Karpas-422 (cell line): ENCODE measurements around the gene SPDEF. TPM values are rescaled to one million over a fixed set of nuclear protein-coding genes. Genes with fewer than 3 reads are reported as not detected.

ENCODE experiments used
- DNase-seq: peaks from one replicate; pipeline ENCODE4 v3.0.0-alpha.2; 2015
- H2AFZ ChIP-seq: fragments of 200-600 bp; sonication (generic); 2 replicates; pipeline ENCODE4 v1.6.1; 2014; ENCODE audit warnings: antibody characterized with exemption, low read length, mixed read lengths
- H3K27ac ChIP-seq: fragments of 200-600 bp; sonication (generic); 2 replicates; pipeline ENCODE4 v1.5.1; 2014; ENCODE audit warnings: mild to moderate bottlenecking, low read length, moderate library complexity
- H3K27me3 ChIP-seq: fragments of 200-600 bp; sonication (generic); 2 replicates; pipeline ENCODE4 v1.6.1; 2014; ENCODE audit warnings: low read length, mixed read lengths
- H3K36me3 ChIP-seq: fragments of 200-600 bp; sonication (generic); 2 replicates; pipeline ENCODE4 v1.6.1; 2014; ENCODE audit warnings: low read length, mixed read lengths; ENCODE audit not compliant: insufficient read depth
- H3K4me1 ChIP-seq: fragments of 200-600 bp; sonication (generic); 2 replicates; pipeline ENCODE4 v1.6.1; 2014; ENCODE audit warnings: mild to moderate bottlenecking, low read length, mixed read lengths
- H3K4me2 ChIP-seq: fragments of 200-600 bp; sonication (generic); 2 replicates; pipeline ENCODE4 v1.6.1; 2014; ENCODE audit warnings: low read length, low read depth, mild to moderate bottlenecking; ENCODE audit not compliant: poor library complexity, severe bottlenecking
- H3K4me3 ChIP-seq: fragments of 200-600 bp; sonication (generic); 2 replicates; pipeline ENCODE4 v1.5.1; 2014; ENCODE audit warnings: mild to moderate bottlenecking, antibody characterized with exemption, low read length, mixed read lengths
- H3K79me2 ChIP-seq: fragments of 200-600 bp; sonication (generic); 2 replicates; pipeline ENCODE4 v1.6.1; 2014; ENCODE audit warnings: mild to moderate bottlenecking, low read length, mixed read lengths
- H3K9ac ChIP-seq: fragments of 200-600 bp; sonication (generic); 2 replicates; pipeline ENCODE4 v1.6.0; 2014; ENCODE audit warnings: low read length
- H3K9me2 ChIP-seq: fragments of 200-600 bp; sonication (generic), shearing (Covaris generic); replicated peaks from 2 replicates; pipeline ENCODE4 v1.6.0; 2014; ENCODE audit warnings: mild to moderate bottlenecking, low read length, moderate library complexity; ENCODE audit not compliant: insufficient read depth
- H3K9me3 ChIP-seq: fragments of 300-700, 200-600 bp; sonication (generic); 2 replicates; pipeline ENCODE4 v1.6.1; 2014; ENCODE audit warnings: low read length, mixed read lengths
- H4K20me1 ChIP-seq: fragments of 200-600 bp; sonication (generic); 2 replicates; pipeline ENCODE4 v1.6.1; 2014; ENCODE audit warnings: mild to moderate bottlenecking, antibody characterized with exemption, low read length, low read depth; ENCODE audit not compliant: insufficient read depth
- total RNA-seq: library from RNA; depleted of rRNA; stranded (reverse); fragments of >200 nt; shearing (Covaris generic); gene quantifications from 2 replicates; pipeline ENCODE4 v1.2.3, GENCODE V29; 2014; ENCODE audit warnings: low replicate concordance

SPDEF gene
- total RNA-seq, 1 experiment from 2014 or later = not detected

DNA sequence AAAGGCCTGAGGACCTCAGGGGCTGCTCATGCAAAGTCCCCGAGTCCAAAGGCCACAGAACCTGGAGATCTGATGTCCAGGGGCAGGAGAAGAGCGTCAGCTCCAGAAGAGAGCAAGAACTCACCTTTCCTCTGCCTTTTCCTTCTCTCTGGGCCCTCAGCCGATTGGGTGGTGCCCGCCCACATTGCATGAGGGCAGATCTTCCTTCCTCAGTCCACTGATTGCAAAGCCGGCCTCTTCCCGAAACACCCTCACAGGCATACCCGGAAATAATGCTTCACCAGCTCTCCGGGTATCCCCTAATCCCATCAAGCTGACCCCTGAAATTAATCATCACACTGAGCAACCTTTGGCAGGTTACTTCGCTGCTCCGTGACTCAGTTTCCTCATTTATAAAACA, 33.4 kb downstream of the SPDEF start:
- no peak overlapping the region for H2AFZ ChIP-seq
- H3K27me3 ChIP-seq = no peaks in the 10 kb centered on the region
- no peaks in the 10 kb centered on the region for H3K36me3 ChIP-seq
- no peak overlapping the region for H3K4me2 ChIP-seq
- no peaks in the 10 kb centered on the region for H3K79me2 ChIP-seq
- no peak overlapping the region for H3K9ac ChIP-seq
- DNase-seq = no peak
- peaks cover 11% of the 10 kb centered on the region for H3K4me1 ChIP-seq
- H3K4me3 ChIP-seq = no peak overlapping the region
- H4K20me1 ChIP-seq = no peaks in the 10 kb centered on the region
- H3K9me3 ChIP-seq = no peaks in the 10 kb centered on the region
- H3K27ac ChIP-seq = no peak overlapping the region
- H3K9me2 ChIP-seq = no peaks in the 10 kb centered on the region

DNA sequence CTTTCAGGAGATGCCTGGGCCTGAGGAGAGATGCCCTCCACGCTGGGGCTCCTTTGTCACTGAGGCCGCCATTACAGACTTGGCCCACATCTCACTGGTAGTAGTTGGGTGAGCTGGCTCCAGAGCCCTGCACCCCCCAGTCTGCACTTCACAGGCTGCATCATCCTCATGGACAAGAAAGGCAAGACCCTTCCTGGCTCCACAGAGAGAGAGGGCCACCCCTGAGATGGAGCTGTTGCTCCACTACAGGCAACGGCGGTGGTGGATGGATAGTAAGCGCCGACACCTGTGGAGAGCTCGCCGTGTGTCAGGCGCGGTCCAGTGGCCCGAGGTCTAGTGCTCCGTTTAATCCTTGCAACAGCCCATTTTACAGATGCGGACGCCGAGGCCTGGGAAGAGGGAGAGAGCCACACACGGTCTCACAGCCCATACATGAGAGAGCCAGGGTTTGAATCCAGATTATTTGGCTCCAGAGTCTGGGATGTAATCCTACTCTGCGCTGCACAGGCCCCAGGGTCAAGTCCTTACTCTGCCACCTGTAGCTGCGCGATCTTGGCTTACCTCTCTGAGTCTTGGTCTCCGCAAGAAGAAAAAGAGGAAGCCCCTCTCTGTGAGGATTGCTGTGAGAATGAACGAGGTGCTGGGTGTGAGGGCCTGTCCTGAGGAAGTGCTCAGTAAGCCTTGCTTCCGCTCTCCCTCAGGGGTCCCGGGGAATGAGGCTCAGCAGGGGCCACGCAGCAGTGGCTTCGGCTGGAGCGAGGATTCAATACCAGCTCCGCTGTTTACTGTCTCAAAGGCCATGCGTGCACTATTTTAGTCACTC, 34.5 kb downstream of the SPDEF start:
- Histone ChIP-seq H3K9me2 (no peaks in the 10 kb centered on the region), H2AFZ (no peak overlapping the region), H4K20me1 (no peaks in the 10 kb centered on the region), H3K4me2 (no peak overlapping the region), H3K27me3 (no peaks in the 10 kb centered on the region), H3K27ac (no peak overlapping the region), H3K36me3 (no peaks in the 10 kb centered on the region), H3K4me1 (peaks cover 3% of the 10 kb centered on the region), H3K4me3 (no peak overlapping the region), H3K79me2 (no peaks in the 10 kb centered on the region), H3K9ac (no peak overlapping the region), H3K9me3 (no peaks in the 10 kb centered on the region)
- DNase-seq = no peak

DNA sequence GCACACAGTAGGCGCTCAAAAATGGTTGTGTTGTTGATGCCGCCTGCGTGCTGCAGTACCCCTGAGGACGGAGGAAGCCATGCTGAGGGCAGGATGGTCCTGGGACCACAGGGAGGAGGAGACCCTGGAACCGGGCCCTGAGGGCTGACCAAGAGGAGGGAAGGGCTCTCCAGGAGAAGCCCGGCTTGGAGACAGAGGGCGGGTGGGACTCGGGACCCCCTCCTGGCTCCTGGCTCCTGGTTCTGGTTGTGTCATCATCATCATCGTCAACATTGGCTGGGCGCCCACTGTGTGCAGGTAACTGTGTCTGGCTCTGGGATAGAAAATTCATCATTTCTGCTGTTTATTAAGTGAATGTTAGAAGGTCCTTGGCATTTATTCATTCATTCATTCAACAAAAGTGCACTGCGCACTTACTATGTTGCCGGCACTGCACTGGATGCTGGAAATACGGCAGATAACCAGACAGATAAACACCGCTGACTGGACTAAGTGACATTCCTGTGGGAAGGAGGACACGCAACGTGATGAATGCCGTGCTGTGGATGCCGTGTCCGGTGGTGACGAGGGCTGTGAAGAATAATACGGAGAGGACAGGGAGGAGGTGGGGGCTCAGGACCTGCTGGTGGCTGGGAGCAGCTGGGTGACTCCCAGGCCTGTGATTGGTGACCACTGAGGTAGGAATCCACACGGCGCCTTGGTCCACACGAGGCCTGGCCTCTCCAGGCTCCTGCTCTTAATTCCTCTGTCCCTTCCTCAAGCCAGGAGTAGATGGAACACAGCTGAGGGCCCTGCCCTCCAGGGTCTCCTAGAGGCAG, 35.3 kb downstream of the SPDEF start:
- Histone ChIP-seq H3K9me2 (no peaks in the 10 kb centered on the region), H3K27ac (no peak overlapping the region), H3K9me3 (no peaks in the 10 kb centered on the region), H3K79me2 (no peaks in the 10 kb centered on the region), H4K20me1 (no peaks in the 10 kb centered on the region), H3K4me1 (no peaks in the 10 kb centered on the region), H3K9ac (no peak overlapping the region), H3K4me3 (no peak overlapping the region), H3K27me3 (no peaks in the 10 kb centered on the region), H2AFZ (no peak overlapping the region), H3K4me2 (no peak overlapping the region), H3K36me3 (no peaks in the 10 kb centered on the region)
- no peak for DNase-seq

DNA sequence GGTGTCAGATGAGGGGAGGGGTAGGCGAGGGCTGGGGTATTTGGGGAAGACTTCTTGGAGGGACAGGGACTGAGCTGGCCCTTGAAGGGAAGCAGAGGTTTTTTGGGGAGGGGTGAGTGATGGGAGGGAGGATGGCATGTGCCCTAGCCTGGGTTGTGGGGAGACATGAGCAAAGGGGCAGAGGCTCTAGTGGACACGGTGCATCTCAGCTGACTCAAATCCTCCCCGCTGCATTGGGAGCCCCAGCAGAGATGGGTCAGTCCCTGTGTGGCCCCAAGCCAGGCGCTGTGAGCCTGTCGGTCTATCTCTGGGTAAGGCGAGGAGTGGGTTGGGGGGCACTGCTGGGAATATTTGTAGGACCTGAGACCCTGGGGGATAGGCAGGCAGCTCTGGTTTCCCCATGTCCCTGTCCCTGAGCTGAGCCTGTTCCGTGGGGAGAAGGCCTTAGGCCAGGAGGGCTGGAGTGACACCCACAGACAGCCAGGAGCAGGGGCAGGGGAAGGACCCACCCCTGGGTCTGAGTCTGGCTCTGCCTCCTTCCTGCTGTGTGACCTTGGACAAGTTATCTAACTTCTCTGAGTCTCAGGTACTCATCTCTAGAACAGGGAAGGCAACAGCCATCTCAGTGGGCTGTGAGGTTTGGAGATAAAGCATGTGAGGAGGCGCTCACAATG, 36.0 kb downstream of the SPDEF start:
- Histone ChIP-seq H3K4me1 (no peaks in the 10 kb centered on the region), H3K9me2 (no peaks in the 10 kb centered on the region), H3K4me3 (no peak overlapping the region), H3K27ac (no peak overlapping the region), H4K20me1 (no peaks in the 10 kb centered on the region), H2AFZ (no peak overlapping the region), H3K36me3 (no peaks in the 10 kb centered on the region), H3K9me3 (no peaks in the 10 kb centered on the region), H3K4me2 (no peak overlapping the region), H3K79me2 (no peaks in the 10 kb centered on the region), H3K9ac (no peak overlapping the region), H3K27me3 (no peaks in the 10 kb centered on the region)
- no peak for DNase-seq

DNA sequence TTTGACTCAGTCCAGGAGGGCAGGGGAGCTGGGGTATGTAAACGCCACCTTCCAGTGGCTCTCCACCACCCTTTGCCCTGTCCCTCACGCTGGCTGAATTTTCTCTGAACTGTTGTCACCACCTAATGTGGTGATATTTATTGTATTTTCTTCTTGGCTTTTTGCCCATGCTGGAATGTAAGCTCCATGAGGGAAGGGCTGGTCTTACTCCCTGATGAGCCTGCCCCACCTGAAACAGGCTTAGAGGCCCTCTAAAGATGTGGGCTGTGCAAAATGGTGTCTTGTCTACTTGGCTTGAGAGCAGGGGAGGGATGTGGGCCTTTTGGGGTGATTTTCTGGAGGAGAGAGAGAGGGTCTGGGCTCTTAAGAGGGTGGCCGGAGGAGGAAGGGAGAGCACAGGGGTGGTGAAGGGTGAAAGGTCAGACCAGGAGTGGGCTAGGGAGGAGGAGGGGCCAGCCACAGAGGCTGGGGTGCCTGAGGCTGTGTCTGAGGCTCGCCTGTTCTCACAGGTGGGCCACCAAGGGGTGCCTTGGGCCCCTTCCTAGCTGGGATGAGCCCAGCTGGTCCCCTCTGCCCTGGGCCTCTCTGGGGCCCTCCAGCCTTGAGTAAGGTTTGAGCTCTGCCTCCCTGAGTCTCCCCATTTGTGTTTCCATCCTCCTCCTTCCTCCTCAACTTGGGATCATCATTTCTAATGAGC, 37.3 kb downstream of the SPDEF start:
- Histone ChIP-seq H3K27ac (no peak overlapping the region), H3K27me3 (no peaks in the 10 kb centered on the region), H4K20me1 (no peaks in the 10 kb centered on the region), H3K36me3 (no peaks in the 10 kb centered on the region), H3K4me2 (no peak overlapping the region), H3K4me3 (no peak overlapping the region), H3K79me2 (no peaks in the 10 kb centered on the region), H3K4me1 (no peaks in the 10 kb centered on the region), H2AFZ (no peak overlapping the region), H3K9ac (no peak overlapping the region), H3K9me3 (no peaks in the 10 kb centered on the region), H3K9me2 (no peaks in the 10 kb centered on the region)
- DNase-seq = no peak

DNA sequence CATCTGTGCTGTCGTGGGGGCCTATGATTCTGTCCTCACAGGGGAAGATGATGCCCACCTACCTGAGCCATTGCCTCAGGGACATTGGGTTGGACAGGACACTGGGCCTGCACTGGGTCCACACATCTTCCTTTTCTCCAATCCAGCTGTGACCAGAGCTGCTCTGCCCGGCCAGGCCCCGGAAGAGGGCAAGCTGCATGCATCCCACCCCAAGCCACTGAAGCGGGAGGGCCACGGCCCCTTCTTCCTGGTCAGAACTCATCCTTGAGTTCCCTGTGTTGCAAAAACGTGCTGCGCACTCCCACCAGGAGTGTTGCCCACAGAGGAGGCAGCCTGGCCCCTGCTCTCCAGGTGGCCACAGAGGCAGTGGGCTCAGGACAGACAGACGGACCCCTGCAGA, 38.2 kb downstream of the SPDEF start:
- Histone ChIP-seq H3K27ac (no peak overlapping the region), H3K9ac (no peak overlapping the region), H3K9me2 (no peaks in the 10 kb centered on the region), H3K79me2 (no peaks in the 10 kb centered on the region), H2AFZ (no peak overlapping the region), H3K4me2 (no peak overlapping the region), H3K36me3 (no peaks in the 10 kb centered on the region), H3K4me3 (no peak overlapping the region), H4K20me1 (no peaks in the 10 kb centered on the region), H3K27me3 (no peaks in the 10 kb centered on the region), H3K9me3 (no peaks in the 10 kb centered on the region), H3K4me1 (no peaks in the 10 kb centered on the region)
- DNase-seq = no peak

DNA sequence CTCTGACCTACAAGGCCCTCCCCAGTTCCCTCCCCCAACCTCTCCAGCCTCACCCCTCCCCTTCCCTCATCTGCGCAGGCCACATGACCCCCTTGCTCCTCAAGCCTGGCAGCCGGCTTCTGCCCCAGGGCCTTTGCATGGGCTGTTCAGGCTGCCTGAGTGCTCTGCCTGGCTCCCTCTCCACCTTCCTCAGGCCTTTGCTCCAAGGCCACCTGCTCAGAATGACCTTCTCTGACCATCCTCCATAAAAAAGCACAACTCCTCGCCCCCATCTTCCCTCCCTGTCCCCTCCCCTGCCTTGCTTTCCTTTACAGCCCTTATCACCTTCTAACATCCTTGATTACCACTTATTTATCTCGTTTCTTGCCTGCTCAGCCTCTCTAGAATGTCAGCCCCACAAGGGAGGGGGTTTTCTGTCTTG, 38.7 kb downstream of the SPDEF start:
- Histone ChIP-seq H3K9me3 (no peaks in the 10 kb centered on the region), H3K4me3 (no peak overlapping the region), H3K36me3 (no peaks in the 10 kb centered on the region), H3K27me3 (no peaks in the 10 kb centered on the region), H4K20me1 (no peaks in the 10 kb centered on the region), H2AFZ (no peak overlapping the region), H3K9me2 (no peaks in the 10 kb centered on the region), H3K79me2 (no peaks in the 10 kb centered on the region), H3K4me2 (no peak overlapping the region), H3K27ac (no peak overlapping the region), H3K9ac (no peak overlapping the region), H3K4me1 (no peaks in the 10 kb centered on the region)
- DNase-seq = no peak
